Sigmoid colon (tissue), 7 donors: ENCODE data around the gene SLC6A4. TPM values are rescaled to one million over a fixed set of nuclear protein-coding genes. Genes with fewer than 3 reads are reported as not detected.

Source experiments
- DNase-seq: peaks from one replicate; pipeline ENCODE4 v3.0.0-alpha.2; 2019
- H3K27ac ChIP-seq, 4 donors: fragments of 200-600 bp; sonication (generic); one replicate each; pipeline ENCODE4 v1.5.1; 2016 to 2019; ENCODE audit warnings: mild to moderate bottlenecking in 1 of 4
- H3K27me3 ChIP-seq, 3 donors: fragments of 200-600 bp; sonication (generic); one replicate each; pipeline ENCODE4 v1.5.1; 2019; ENCODE audit warnings: mild to moderate bottlenecking in 1 of 3
- H3K36me3 ChIP-seq, 4 donors: fragments of 200-600 bp; sonication (generic); one replicate each; pipeline ENCODE4 v1.5.1; 2016 to 2019
- H3K4me1 ChIP-seq, 4 donors: fragments of 200-600 bp; sonication (generic); one replicate each; pipeline ENCODE4 v1.5.1; 2017 to 2019
- H3K4me3 ChIP-seq, 4 donors: fragments of 200-600 bp; sonication (generic); one replicate each; pipeline ENCODE4 v1.5.1; 2017 to 2019; ENCODE audit warnings: mild to moderate bottlenecking in 2 of 4, moderate library complexity in 1 of 4
- H3K9me3 ChIP-seq, 4 donors: fragments of 200-600 bp in 3 of 4; sonication (generic) in 3 of 4; one replicate each; pipeline versions ENCODE4 v1.5.1 to v1.6.1; 2013 to 2019
- CTCF ChIP-seq, 4 experiments: fragments of 450-650 bp in 3 of 4; fragments of 200-600 bp in 1 of 4; IDR thresholded peaks; one replicate each; pipeline ENCODE4 v1.5.1; 2016 to 2019; ENCODE audit warnings: antibody characterized with exemption in 4 of 4, mild to moderate bottlenecking in 3 of 4, moderate library complexity in 2 of 4
- EP300 ChIP-seq, 4 donors: sonication (generic); formaldehyde crosslinking; IDR thresholded peaks; one replicate each; pipeline ENCODE4 v1.6.1; 2017; ENCODE audit warnings: antibody characterized with exemption in 4 of 4
- POLR2A ChIP-seq, 2 donors: fragments of 450-650 bp; IDR thresholded peaks; one replicate each; pipeline ENCODE4 v1.6.1; 2016; ENCODE audit warnings: antibody characterized with exemption in 2 of 2, mild to moderate bottlenecking in 2 of 2, moderate library complexity in 2 of 2
- POLR2AphosphoS5 ChIP-seq, 4 donors: sonication (generic); formaldehyde crosslinking; IDR thresholded peaks; one replicate each; pipeline ENCODE4 v1.6.1; 2017; ENCODE audit warnings: antibody characterized with exemption in 4 of 4
- WGBS, 2 donors: extraction: QIAGEN DNeasy Blood & Tissue Kit; methylation state at CpG; one replicate each; pipeline ENCODE4 v1.1.7; 2013; 5-methylcytosine and 5-hydroxymethylcytosine counted together
- intact Hi-C: fragments of 100-400 bp; cut with DNase I; formaldehyde crosslinking; loops from one replicate; pipeline ENCODE4 v1.15.1; 2023
- polyA plus RNA-seq, 3 donors: library from polyadenylated mRNA; stranded (reverse); fragments of 200-250 nt; gene quantifications; one replicate each; pipeline ENCODE4 v1.2.3, GENCODE V29; 2013
- total RNA-seq, 4 donors: library from RNA; depleted of rRNA; stranded (reverse); fragments of >200 nt; gene quantifications; one replicate each; pipeline ENCODE4 v1.1.0, GENCODE V29; 2016
- donor health status: healthy with polysubstance abuse.
- donor health status: Bipolar disorder and iron deficiency.
- donor health status: healthy.

The SLC6A4 gene
- total and polyA plus RNA-seq, 7 donors = 0.20 to 0.36 TPM; not detected in 5

- no peaks in the 10 kb centered on the region for H3K4me1 ChIP-seq
- no peaks in the 10 kb centered on the region for H3K9me3 ChIP-seq
- 86 to 88% methylated on average over 5 of the region's 5 CpGs for WGBS, 2 donors
- TF ChIP-seq POLR2A (IDR thresholded peaks at IDR 0.05) (no peak), CTCF (IDR thresholded peaks at IDR 0.05) (no peak)
- no peak overlapping the region for H3K4me3 ChIP-seq
- intact Hi-C loops = no loop called here
- no peak overlapping the region for H3K27ac ChIP-seq
- H3K36me3 ChIP-seq = peaks cover 0 to 63% (median 5%) of the 10 kb centered on the region in 4 donors
- no peaks in the 10 kb centered on the region for H3K27me3 ChIP-seq
- no peak for DNase-seq
Observed at GRCh38 chr17:30256756-30257506, 21.4 kb upstream of the SLC6A4 start.

- TF ChIP-seq POLR2A (IDR thresholded peaks at IDR 0.05) = no peak
- no peak for TF ChIP-seq POLR2AphosphoS5 (IDR thresholded peaks at IDR 0.05)
- no peak for TF ChIP-seq CTCF (IDR thresholded peaks at IDR 0.05)
- no peak for TF ChIP-seq EP300 (IDR thresholded peaks at IDR 0.05)
- H3K4me1 ChIP-seq = no peaks in the 10 kb centered on the region
- no peaks in the 10 kb centered on the region for H3K27me3 ChIP-seq
- intact Hi-C loops = no loop called here
- DNase-seq = no peak
- peaks cover 0 to 57% (median 2%) of the 10 kb centered on the region in 4 donors for H3K36me3 ChIP-seq
- no peak overlapping the region for H3K27ac ChIP-seq
- H3K4me3 ChIP-seq = no peak overlapping the region
- WGBS, 2 donors = 93 to 96% methylated on average over 1 of the region's 1 CpG
- H3K9me3 ChIP-seq = no peaks in the 10 kb centered on the region
Observed at GRCh38 chr17:30254150-30254549, 18.7 kb upstream of the SLC6A4 start.

GRCh38 chr17:30253312-30253711, 17.8 kb upstream of the SLC6A4 start:
- 89 to 90% methylated on average over 7 of the region's 7 CpGs for WGBS, 2 donors
- Histone ChIP-seq H3K27me3 (no peaks in the 10 kb centered on the region), H3K27ac (no peak overlapping the region), H3K9me3 (no peaks in the 10 kb centered on the region), H3K4me1 (no peaks in the 10 kb centered on the region), H3K36me3 (peaks cover 8 to 58% (median 10%) of the 10 kb centered on the region in 4 donors), H3K4me3 (no peak overlapping the region)
- intact Hi-C loops = no loop called here
- DNase-seq = no peak
- no peak for TF ChIP-seq EP300 (IDR thresholded peaks at IDR 0.05)
- no peak for TF ChIP-seq POLR2A (IDR thresholded peaks at IDR 0.05)
- TF ChIP-seq CTCF (IDR thresholded peaks at IDR 0.05) = no peak
- no peak for TF ChIP-seq POLR2AphosphoS5 (IDR thresholded peaks at IDR 0.05)

- Histone ChIP-seq H3K27ac (no peak overlapping the region), H3K4me1 (no peaks in the 10 kb centered on the region), H3K27me3 (no peaks in the 10 kb centered on the region), H3K4me3 (no peak overlapping the region), H3K36me3 (peaks cover 13 to 56% (median 20%) of the 10 kb centered on the region in 4 donors), H3K9me3 (no peaks in the 10 kb centered on the region)
- intact Hi-C loops = no loop called here
- DNase-seq = no peak
- TF ChIP-seq POLR2A (IDR thresholded peaks at IDR 0.05) (no peak), POLR2AphosphoS5 (IDR thresholded peaks at IDR 0.05) (no peak), CTCF (IDR thresholded peaks at IDR 0.05) (no peak), EP300 (IDR thresholded peaks at IDR 0.05) (no peak)
Observed at GRCh38 chr17:30251931-30252330, 16.4 kb upstream of the SLC6A4 start.

GRCh38 chr17:30249460-30249859, 14.0 kb upstream of the SLC6A4 start:
- H3K36me3 ChIP-seq = peaks cover 13 to 52% (median 18%) of the 10 kb centered on the region in 4 donors
- H3K4me3 ChIP-seq = no peak overlapping the region
- H3K4me1 ChIP-seq = no peaks in the 10 kb centered on the region
- no peak for TF ChIP-seq EP300 (IDR thresholded peaks at IDR 0.05)
- no peak for TF ChIP-seq POLR2AphosphoS5 (IDR thresholded peaks at IDR 0.05)
- TF ChIP-seq POLR2A (IDR thresholded peaks at IDR 0.05) = no peak
- no peak for TF ChIP-seq CTCF (IDR thresholded peaks at IDR 0.05)
- no peaks in the 10 kb centered on the region for H3K27me3 ChIP-seq
- H3K9me3 ChIP-seq = no peaks in the 10 kb centered on the region
- H3K27ac ChIP-seq = no peak overlapping the region
- WGBS, 2 donors = 96% methylated on average over 5 of the region's 5 CpGs
- intact Hi-C loops = no loop called here
- DNase-seq = no peak
